ENCODE data around the gene PTPRJ. TPM values are rescaled to one million over a fixed set of nuclear protein-coding genes. Genes with fewer than 3 reads are reported as not detected.

The PTPRJ gene
- total and polyA plus RNA-seq, 2 experiments from 2014 or later: 9.3 to 16.4 TPM

DNA sequence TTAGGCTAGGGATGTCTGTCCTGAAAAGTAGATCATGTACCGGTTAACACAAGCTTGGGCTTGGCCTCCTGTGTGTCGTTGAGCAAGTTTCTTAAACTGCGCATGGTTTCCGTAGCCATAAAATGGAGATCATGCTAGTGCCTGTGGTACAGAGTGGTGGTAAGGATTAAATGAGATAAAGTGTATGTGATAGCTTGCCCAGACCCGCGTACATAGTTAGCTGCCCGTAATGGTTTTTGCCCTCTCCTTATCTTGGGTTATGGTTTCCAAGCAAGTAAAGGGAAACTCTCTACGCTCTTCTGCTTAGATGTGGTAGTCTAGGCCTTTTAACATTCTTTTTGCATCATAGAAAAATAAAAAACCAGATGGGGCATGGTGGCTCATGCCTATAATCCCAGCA lies 11.0 kb upstream of the PTPRJ start:
- no peaks in the 10 kb centered on the region for H3K9me2 ChIP-seq (replicated peaks; ENCODE audit: insufficient read depth)
- TF ChIP-seq EZH2 (IDR thresholded peaks at IDR 0.05; ENCODE audit: borderline replicate concordance) (no peak), EZH2phosphoT487 (IDR thresholded peaks at IDR 0.05; ENCODE audit: low read depth, severe bottlenecking, unreplicated experiment) (no peak)
- TF ChIP-seq, protein P1, sequence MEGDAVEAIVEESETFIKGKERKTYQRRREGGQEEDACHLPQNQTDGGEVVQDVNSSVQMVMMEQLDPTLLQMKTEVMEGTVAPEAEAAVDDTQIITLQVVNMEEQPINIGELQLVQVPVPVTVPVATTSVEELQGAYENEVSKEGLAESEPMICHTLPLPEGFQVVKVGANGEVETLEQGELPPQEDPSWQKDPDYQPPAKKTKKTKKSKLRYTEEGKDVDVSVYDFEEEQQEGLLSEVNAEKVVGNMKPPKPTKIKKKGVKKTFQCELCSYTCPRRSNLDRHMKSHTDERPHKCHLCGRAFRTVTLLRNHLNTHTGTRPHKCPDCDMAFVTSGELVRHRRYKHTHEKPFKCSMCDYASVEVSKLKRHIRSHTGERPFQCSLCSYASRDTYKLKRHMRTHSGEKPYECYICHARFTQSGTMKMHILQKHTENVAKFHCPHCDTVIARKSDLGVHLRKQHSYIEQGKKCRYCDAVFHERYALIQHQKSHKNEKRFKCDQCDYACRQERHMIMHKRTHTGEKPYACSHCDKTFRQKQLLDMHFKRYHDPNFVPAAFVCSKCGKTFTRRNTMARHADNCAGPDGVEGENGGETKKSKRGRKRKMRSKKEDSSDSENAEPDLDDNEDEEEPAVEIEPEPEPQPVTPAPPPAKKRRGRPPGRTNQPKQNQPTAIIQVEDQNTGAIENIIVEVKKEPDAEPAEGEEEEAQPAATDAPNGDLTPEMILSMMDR (IDR thresholded peaks at IDR 0.05; ENCODE audit: poor library complexity): no peak

DNA sequence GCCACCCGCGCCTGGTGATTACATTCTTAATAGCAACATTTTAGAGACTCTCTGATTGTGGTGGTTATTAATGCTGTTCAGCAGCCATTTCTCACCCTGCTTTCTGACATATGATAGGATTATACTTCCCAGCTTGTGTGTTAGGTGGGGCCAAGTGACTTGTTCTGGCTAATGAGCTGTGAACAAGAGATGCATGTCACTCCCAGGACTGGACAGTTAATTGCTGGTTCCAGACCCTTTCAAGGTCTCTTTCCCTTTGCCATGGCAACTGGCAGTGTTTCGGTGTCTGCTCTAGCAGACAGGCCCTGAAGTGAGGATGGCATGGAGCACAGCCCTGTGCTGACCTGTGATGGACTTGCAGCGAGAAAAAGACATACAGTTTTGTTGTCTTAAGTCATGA lies 8.9 kb upstream of the PTPRJ start:
- Histone ChIP-seq H3K27ac (no peak overlapping the region), H4K20me1 (ENCODE audit: insufficient read depth, poor library complexity, severe bottlenecking) (no peaks in the 10 kb centered on the region), H3K9me2 (replicated peaks; ENCODE audit: insufficient read depth) (no peaks in the 10 kb centered on the region), H3K9me3 (ENCODE audit: low read depth) (no peaks in the 10 kb centered on the region), H3K36me3 (replicated peaks; ENCODE audit: insufficient read depth, low read depth) (no peaks in the 10 kb centered on the region), H3K27me3 (no peaks in the 10 kb centered on the region), H3K4me2 (no peak overlapping the region), H2AFZ (no peak overlapping the region), H3K4me3 (no peak overlapping the region), H3K4me1 (ENCODE audit: insufficient read depth) (peaks cover 4% of the 10 kb centered on the region), H3K79me2 (no peaks in the 10 kb centered on the region)
- TF ChIP-seq, protein P1 (IDR thresholded peaks at IDR 0.05; ENCODE audit: poor library complexity): no peak
- TF ChIP-seq EZH2 (IDR thresholded peaks at IDR 0.05; ENCODE audit: borderline replicate concordance) (no peak), EZH2phosphoT487 (IDR thresholded peaks at IDR 0.05; ENCODE audit: low read depth, severe bottlenecking, unreplicated experiment) (no peak)
- WGBS (ENCODE audit: low lambda C conversion rate, missing lambda C conversion rate): 85% methylated on average over 4 of the region's 4 CpGs
- DNase-seq (ENCODE audit: low spot score): no peak

More for the DNA sequence above, 11.0 kb upstream of the PTPRJ start:
- H3K27me3 ChIP-seq: no peaks in the 10 kb centered on the region
- peak overlapping the region; percentile 57 for H3K27ac ChIP-seq
- H3K4me1 ChIP-seq (ENCODE audit: insufficient read depth): no peaks in the 10 kb centered on the region
- no peaks in the 10 kb centered on the region for H3K9me3 ChIP-seq (ENCODE audit: low read depth)
- peak; percentile 30 for DNase-seq (ENCODE audit: low spot score)
- H4K20me1 ChIP-seq (ENCODE audit: insufficient read depth, poor library complexity, severe bottlenecking): no peaks in the 10 kb centered on the region
- H2AFZ ChIP-seq: no peak overlapping the region
- no peak overlapping the region for H3K4me3 ChIP-seq
- WGBS (ENCODE audit: low lambda C conversion rate, missing lambda C conversion rate): 77% methylated on average over 8 of the region's 8 CpGs
- H3K4me2 ChIP-seq: no peak overlapping the region
- H3K36me3 ChIP-seq (replicated peaks; ENCODE audit: insufficient read depth, low read depth): no peaks in the 10 kb centered on the region
- no peaks in the 10 kb centered on the region for H3K79me2 ChIP-seq

DNA sequence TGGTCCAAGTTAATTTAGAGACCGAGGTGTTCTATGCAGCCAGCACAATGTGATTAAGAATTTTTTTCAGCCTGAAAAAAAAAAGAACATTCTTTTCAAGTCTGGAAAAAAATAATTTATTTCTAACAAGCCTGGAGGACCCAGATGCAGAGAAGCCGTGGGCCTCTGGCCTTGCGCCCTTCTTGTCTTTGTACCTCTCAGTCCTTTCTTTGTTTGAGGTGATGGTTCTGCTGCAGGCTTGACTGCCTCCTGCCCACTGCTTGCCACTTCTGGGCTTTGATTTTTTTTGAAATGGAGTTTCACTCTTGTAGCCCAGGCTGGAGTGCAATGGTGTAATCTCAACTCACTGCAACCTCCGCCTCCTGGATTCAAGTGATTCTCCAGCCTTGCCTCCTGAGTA lies 7.2 kb upstream of the PTPRJ start:
- Histone ChIP-seq H3K4me1 (ENCODE audit: insufficient read depth) (peaks cover 4% of the 10 kb centered on the region), H3K4me3 (no peak overlapping the region), H3K36me3 (replicated peaks; ENCODE audit: insufficient read depth, low read depth) (no peaks in the 10 kb centered on the region), H3K27ac (no peak overlapping the region), H2AFZ (no peak overlapping the region), H3K79me2 (no peaks in the 10 kb centered on the region), H3K9me2 (replicated peaks; ENCODE audit: insufficient read depth) (no peaks in the 10 kb centered on the region), H4K20me1 (ENCODE audit: insufficient read depth, poor library complexity, severe bottlenecking) (no peaks in the 10 kb centered on the region), H3K9me3 (ENCODE audit: low read depth) (no peaks in the 10 kb centered on the region), H3K4me2 (no peak overlapping the region), H3K27me3 (no peaks in the 10 kb centered on the region)
- DNase-seq (ENCODE audit: low spot score): no peak
- TF ChIP-seq EZH2phosphoT487 (IDR thresholded peaks at IDR 0.05; ENCODE audit: low read depth, severe bottlenecking, unreplicated experiment) (no peak), EZH2 (IDR thresholded peaks at IDR 0.05; ENCODE audit: borderline replicate concordance) (no peak)
- TF ChIP-seq, protein P1 (IDR thresholded peaks at IDR 0.05; ENCODE audit: poor library complexity): no peak
- WGBS (ENCODE audit: low lambda C conversion rate, missing lambda C conversion rate): 91% methylated on average over 4 of the region's 4 CpGs

DNA sequence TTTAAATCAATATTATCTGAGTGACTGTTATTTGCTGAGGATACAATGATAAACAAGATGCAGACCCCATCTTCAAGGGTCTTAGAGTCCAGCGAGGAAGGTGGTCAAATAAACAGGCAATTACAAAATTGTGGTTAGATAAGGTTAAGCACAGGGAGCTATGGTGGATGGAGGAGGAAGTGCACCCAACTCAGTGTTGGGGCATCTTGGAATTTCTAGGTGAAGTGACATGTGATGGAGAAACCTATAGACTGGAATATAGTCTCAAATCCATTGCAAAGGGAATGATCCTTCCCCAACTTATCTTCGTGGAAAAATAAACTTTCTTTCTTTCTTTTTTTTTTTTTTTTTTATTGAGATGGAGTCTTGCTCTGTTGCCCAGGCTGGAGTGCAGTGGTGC lies 3.4 kb upstream of the PTPRJ start:
- no peaks in the 10 kb centered on the region for H3K36me3 ChIP-seq (replicated peaks; ENCODE audit: insufficient read depth, low read depth)
- no peak for DNase-seq (ENCODE audit: low spot score)
- no peak overlapping the region for H3K4me3 ChIP-seq
- H3K4me2 ChIP-seq: no peak overlapping the region
- no peak overlapping the region for H2AFZ ChIP-seq
- H3K79me2 ChIP-seq: peaks cover 7% of the 10 kb centered on the region
- H3K27ac ChIP-seq: no peak overlapping the region
- no peaks in the 10 kb centered on the region for H3K27me3 ChIP-seq
- 80% methylated on average over 2 of the region's 2 CpGs for WGBS (ENCODE audit: low lambda C conversion rate, missing lambda C conversion rate)
- H3K4me1 ChIP-seq (ENCODE audit: insufficient read depth): peaks cover 9% of the 10 kb centered on the region
- no peaks in the 10 kb centered on the region for H3K9me3 ChIP-seq (ENCODE audit: low read depth)
- TF ChIP-seq, protein P1 (IDR thresholded peaks at IDR 0.05; ENCODE audit: poor library complexity): no peak
- H3K9me2 ChIP-seq (replicated peaks; ENCODE audit: insufficient read depth): no peaks in the 10 kb centered on the region
- no peaks in the 10 kb centered on the region for H4K20me1 ChIP-seq (ENCODE audit: insufficient read depth, poor library complexity, severe bottlenecking)

Measured in hepatocyte (in vitro differentiated cells).